Prostate gland (tissue), 2 donors: ENCODE data around the gene ZNF331. TPM values are rescaled to one million over a fixed set of nuclear protein-coding genes. Genes with fewer than 3 reads are reported as not detected.

Experiments
- DNase-seq: peaks from one replicate; pipeline ENCODE4 v3.0.0-alpha.2; 2019; ENCODE audit warnings: low spot score
- H3K27ac ChIP-seq, 2 donors: fragments of 200-600 bp; sonication (generic); 2 replicates each; pipeline ENCODE4 v1.5.1; 2017 to 2019
- H3K27me3 ChIP-seq: fragments of 200-600 bp; sonication (generic); replicated peaks from 2 replicates; pipeline ENCODE4 v1.5.1; 2019; ENCODE audit not compliant: insufficient read depth
- H3K36me3 ChIP-seq, 2 donors: fragments of 200-600 bp; sonication (generic); 1 replicate in 1 of 2; 2 replicates in 1 of 2; pipeline versions ENCODE4 v1.5.1 to v1.8.1; 2017 to 2019
- H3K4me1 ChIP-seq: fragments of 200-600 bp; sonication (generic); replicated peaks from 2 replicates; pipeline ENCODE4 v1.5.1; 2019
- H3K4me3 ChIP-seq, 2 donors: fragments of 200-600 bp; sonication (generic); 2 replicates each; pipeline ENCODE4 v1.5.1; 2017 to 2019
- H3K9me3 ChIP-seq: fragments of 200-600 bp; sonication (generic); 2 replicates; pipeline ENCODE4 v1.5.1; 2017
- CTCF ChIP-seq, 4 experiments: fragments of 200-600 bp in 2 of 4; fragments of 450-650 bp in 2 of 4; sonication (generic) in 2 of 4; IDR thresholded peaks; 1 replicate in 3 of 4; 2 replicates in 1 of 4; pipeline ENCODE4 v1.5.1; 2016 to 2019; ENCODE audit warnings: antibody characterized with exemption in 4 of 4, mild to moderate bottlenecking in 2 of 4, moderate library complexity in 2 of 4
- POLR2A ChIP-seq: fragments of 450-650 bp; IDR thresholded peaks from one replicate; pipeline ENCODE4 v1.6.1; 2016; ENCODE audit warnings: antibody characterized with exemption, mild to moderate bottlenecking
- POLR2AphosphoS5 ChIP-seq: sonication (generic); formaldehyde crosslinking; IDR thresholded peaks from one replicate; pipeline ENCODE4 v1.6.1; 2017; ENCODE audit warnings: antibody characterized with exemption
- WGBS: methylation state at CpG from one replicate; pipeline ENCODE4 v1.1.5; 2018; 5-methylcytosine and 5-hydroxymethylcytosine counted together
- intact Hi-C: fragments of 100-400 bp; cut with DNase I; formaldehyde crosslinking; loops from one replicate; pipeline ENCODE4 v1.14.2; 2022
- total RNA-seq, 2 donors: library from RNA; depleted of rRNA; stranded (reverse); fragments of >200 nt; gene quantifications; one replicate each; pipeline ENCODE4 v1.1.0, GENCODE V29; 2016

The ZNF331 gene
- total RNA-seq, 2 donors from 2014 or later: 30.6 to 39.6 TPM

DNA sequence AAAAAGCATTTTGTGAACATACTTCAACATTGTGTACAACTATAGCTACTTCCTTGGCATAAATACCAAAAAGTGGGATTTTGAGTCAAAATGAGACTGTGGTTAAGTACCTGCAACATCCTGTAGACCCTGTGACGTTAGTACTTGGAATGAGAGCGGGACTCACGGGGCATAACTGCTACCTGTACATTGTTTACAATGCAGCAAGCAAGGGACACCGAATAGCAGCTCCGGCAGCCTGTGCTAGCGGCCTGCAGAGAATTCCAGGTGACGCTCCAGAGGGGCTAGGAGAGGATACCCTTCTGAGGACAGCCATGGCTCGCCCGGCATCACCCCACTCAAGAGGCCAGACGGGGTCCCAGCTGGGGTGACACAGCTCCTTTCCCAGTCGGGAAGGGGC, 824 bp upstream of the ZNF331 start:
- intact Hi-C loops: no loop called here
- DNase-seq: no peak
- no peaks in the 10 kb centered on the region for H3K9me3 ChIP-seq
- 65% methylated on average over 9 of the region's 11 CpGs for WGBS
- no peaks in the 10 kb centered on the region for H3K36me3 ChIP-seq
- H3K4me1 ChIP-seq: no peaks in the 10 kb centered on the region
- TF ChIP-seq POLR2AphosphoS5 (no peak), POLR2A (no peak), CTCF (IDR thresholded peaks at IDR 0.05) (no peak)
- peak overlapping the region; percentile 82 to 83 for H3K27ac ChIP-seq
- H3K27me3 ChIP-seq: no peaks in the 10 kb centered on the region
- peak overlapping the region; percentile 58 to 63 for H3K4me3 ChIP-seq

- no peaks in the 10 kb centered on the region for H3K27me3 ChIP-seq
- no peak for DNase-seq
- TF ChIP-seq POLR2A: peak; percentile 10
- TF ChIP-seq CTCF (IDR thresholded peaks at IDR 0.05): no peak
- no peak for TF ChIP-seq POLR2AphosphoS5
- WGBS: 54% methylated on average over 36 of the region's 36 CpGs
- H3K27ac ChIP-seq: peak overlapping the region; percentile 82 to 83
- no peaks in the 10 kb centered on the region for H3K36me3 ChIP-seq
- H3K4me1 ChIP-seq: no peaks in the 10 kb centered on the region
- no peaks in the 10 kb centered on the region for H3K9me3 ChIP-seq
- intact Hi-C loops: no loop called here
- peak overlapping the region; percentile 58 to 63 for H3K4me3 ChIP-seq
Measured at GRCh38 chr19:53538378-53539109, 599 bp downstream of the ZNF331 start.

GRCh38 chr19:53540091-53540490, 2.1 kb downstream of the ZNF331 start:
- no peak overlapping the region for H3K27ac ChIP-seq
- intact Hi-C loops: no loop called here
- TF ChIP-seq POLR2AphosphoS5 (no peak), CTCF (IDR thresholded peaks at IDR 0.05) (no peak), POLR2A (no peak)
- no peaks in the 10 kb centered on the region for H3K9me3 ChIP-seq
- no peak overlapping the region for H3K4me3 ChIP-seq
- H3K36me3 ChIP-seq: no peaks in the 10 kb centered on the region
- WGBS: 59% methylated on average over 4 of the region's 4 CpGs
- no peaks in the 10 kb centered on the region for H3K27me3 ChIP-seq
- no peaks in the 10 kb centered on the region for H3K4me1 ChIP-seq
- DNase-seq: no peak

GRCh38 chr19:53541971-53542370, 4.0 kb downstream of the ZNF331 start:
- no peaks in the 10 kb centered on the region for H3K27me3 ChIP-seq
- H3K36me3 ChIP-seq: no peaks in the 10 kb centered on the region
- TF ChIP-seq CTCF (IDR thresholded peaks at IDR 0.05): no peak
- TF ChIP-seq POLR2A: no peak
- TF ChIP-seq POLR2AphosphoS5: no peak
- H3K27ac ChIP-seq: no peak overlapping the region
- no peaks in the 10 kb centered on the region for H3K9me3 ChIP-seq
- no peak overlapping the region for H3K4me3 ChIP-seq
- H3K4me1 ChIP-seq: no peaks in the 10 kb centered on the region
- whole genome bisulfite sequencing: 91% methylated on average over 1 of the region's 1 CpG
- no peak for DNase-seq
- intact Hi-C loops: no loop called here
